GM13977 (cell line): ENCODE results near the gene CABP7.

ENCODE experiments used
- DNase-seq: peaks from one replicate; pipeline ENCODE4 v3.0.0; 2012; ENCODE audit warnings: low spot score
- in situ Hi-C: fragments of 300-500 bp; cut with MboI; formaldehyde crosslinking; loops from one replicate; pipeline ENCODE4 v1.12.0; 2022; ENCODE audit warnings: low sequenced_read_pairs, low pct_unique_long_range_greater_than_20kb, mixed read lengths, inconsistent platforms; ENCODE audit not compliant: unreplicated experiment
- TF ChIP-seq, protein P1 (sequence below): IDR thresholded peaks from 2 replicates; pipeline ENCODE4 v1.5.1; 2012; ENCODE audit warnings: mild to moderate bottlenecking, control low read depth; ENCODE audit not compliant: insufficient read depth; ENCODE audit errors: extremely low read depth, missing control alignments

Gene CABP7

DNA sequence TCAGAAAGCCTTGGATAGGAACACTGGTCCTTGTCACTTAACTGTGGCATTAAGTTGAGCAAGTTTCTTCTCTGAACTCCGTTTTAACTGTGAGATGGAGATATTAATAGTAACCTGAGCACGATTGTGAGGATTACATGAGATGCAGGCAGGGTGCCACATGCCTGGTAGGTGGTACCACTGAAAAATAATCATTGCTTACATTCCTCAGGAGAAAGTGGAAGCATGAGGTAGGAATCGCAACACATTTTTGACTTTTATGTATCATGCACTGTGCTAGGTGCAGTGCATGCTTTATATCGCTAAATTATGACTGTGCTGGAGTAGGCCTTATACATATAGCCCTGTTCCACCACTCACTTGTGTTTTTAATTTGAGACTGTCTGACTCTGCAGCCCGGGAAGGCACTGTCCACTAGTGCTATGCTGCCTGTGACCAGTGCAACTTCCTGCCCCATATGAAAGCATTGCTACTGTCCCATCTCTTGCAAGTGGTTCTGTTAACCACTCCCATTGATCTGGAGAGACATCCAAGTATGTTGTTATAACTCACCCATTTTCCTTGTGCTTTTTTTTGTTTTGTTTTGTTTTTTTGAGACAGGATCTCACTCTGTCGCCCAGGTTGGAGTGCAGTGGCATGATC is 48.4 kb downstream of the CABP7 start:
- TF ChIP-seq, protein P1, sequence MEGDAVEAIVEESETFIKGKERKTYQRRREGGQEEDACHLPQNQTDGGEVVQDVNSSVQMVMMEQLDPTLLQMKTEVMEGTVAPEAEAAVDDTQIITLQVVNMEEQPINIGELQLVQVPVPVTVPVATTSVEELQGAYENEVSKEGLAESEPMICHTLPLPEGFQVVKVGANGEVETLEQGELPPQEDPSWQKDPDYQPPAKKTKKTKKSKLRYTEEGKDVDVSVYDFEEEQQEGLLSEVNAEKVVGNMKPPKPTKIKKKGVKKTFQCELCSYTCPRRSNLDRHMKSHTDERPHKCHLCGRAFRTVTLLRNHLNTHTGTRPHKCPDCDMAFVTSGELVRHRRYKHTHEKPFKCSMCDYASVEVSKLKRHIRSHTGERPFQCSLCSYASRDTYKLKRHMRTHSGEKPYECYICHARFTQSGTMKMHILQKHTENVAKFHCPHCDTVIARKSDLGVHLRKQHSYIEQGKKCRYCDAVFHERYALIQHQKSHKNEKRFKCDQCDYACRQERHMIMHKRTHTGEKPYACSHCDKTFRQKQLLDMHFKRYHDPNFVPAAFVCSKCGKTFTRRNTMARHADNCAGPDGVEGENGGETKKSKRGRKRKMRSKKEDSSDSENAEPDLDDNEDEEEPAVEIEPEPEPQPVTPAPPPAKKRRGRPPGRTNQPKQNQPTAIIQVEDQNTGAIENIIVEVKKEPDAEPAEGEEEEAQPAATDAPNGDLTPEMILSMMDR, result no peak
- no peak for DNase-seq
- in situ Hi-C loops, result no loop called here

DNA sequence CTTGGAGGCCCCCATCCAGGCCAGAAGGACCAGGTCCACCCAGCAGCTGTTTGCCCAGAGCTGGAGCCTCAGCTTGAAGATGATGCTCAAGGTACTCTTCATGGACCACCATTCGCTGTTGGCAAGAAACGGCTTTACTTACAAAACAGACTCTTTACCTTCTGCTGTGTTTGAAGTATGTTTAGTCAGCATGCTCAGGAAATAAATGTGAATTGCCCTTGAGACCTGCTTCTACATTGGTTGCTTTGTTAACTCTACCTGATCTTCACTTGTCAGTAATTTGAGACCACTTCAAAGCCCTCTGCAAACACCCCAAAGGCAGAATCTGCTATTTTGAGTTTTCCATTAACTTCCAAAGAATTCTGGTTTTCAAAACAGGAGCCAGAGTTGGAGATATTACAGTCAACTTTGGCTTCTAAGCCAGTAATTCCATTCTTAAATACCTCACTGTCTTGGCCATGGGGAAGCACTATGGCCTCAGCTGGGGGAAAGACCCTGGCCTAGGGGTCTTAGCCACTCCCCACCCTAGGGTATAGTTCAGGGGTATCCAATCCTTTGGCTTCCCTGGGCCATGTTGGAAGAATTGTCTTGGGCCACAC is 50.0 kb downstream of the CABP7 start:
- TF ChIP-seq, protein P1, result no peak
- DNase-seq, result no peak
- in situ Hi-C loops, result no loop called here

GRCh38 chr22:29772170-29772641 is 52.4 kb downstream of the CABP7 start:
- in situ Hi-C loops, result no loop called here
- TF ChIP-seq, protein P1, result peak; percentile 27
- no peak for DNase-seq

DNA sequence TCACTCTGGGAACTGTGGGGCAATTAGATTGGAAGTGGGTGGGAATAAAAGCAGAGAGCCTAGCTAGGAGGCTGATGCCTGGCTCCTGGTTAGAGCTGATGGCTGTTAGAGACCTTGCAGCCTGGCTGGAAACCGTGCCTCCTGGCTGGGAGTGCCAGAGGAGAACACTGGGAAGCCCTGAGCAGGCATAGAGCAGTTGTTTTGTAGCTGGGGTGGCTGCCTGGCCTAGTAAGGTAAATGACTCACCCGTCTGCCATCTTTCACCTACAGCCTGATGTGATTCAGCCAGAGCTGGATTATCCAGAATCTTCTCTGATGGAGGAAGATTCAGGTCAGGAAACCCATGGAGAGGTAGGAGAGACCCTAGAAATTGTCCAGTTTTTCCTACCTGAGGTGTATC is 53.4 kb downstream of the CABP7 start:
- TF ChIP-seq, protein P1, result no peak
- in situ Hi-C loops, result no loop called here
- no peak for DNase-seq

GRCh38 chr22:29780220-29780619 is 60.4 kb downstream of the CABP7 start:
- in situ Hi-C loops, result no loop called here
- DNase-seq, result no peak
- TF ChIP-seq, protein P1, result no peak

- no peak for DNase-seq
- TF ChIP-seq, protein P1, result no peak
- in situ Hi-C loops, result no loop called here
These were observed 61.2 kb downstream of the CABP7 start for GRCh38 chr22:29780748-29781676.
